D341Med (cell line): ENCODE results near the gene JKAMP.
A peak's percentile ranks its signal among the peaks of the same experiment; 100 is the strongest.

Experiments used
- DNase-seq: peaks from one replicate; pipeline ENCODE4 v3.0.0; 2012; ENCODE audit warnings: low spot score

Gene JKAMP

GRCh38 chr14:59481407-59481806 lies 2.9 kb upstream of the JKAMP start:
- no peak for DNase-seq

- DNase-seq: no peak
These were observed 2.3 kb upstream of the JKAMP start for GRCh38 chr14:59481871-59482540.

GRCh38 chr14:59482541-59483331 lies 1.6 kb upstream of the JKAMP start:
- no peak for DNase-seq

- no peak for DNase-seq
These were observed 954 bp upstream of the JKAMP start for GRCh38 chr14:59483363-59483762.

GRCh38 chr14:59484639-59485175 lies 390 bp downstream of the JKAMP start:
- no peak for DNase-seq

- no peak for DNase-seq
These were observed 6.4 kb downstream of the JKAMP start for GRCh38 chr14:59490756-59491155.

GRCh38 chr14:59492384-59492783 lies 8.1 kb downstream of the JKAMP start:
- no peak for DNase-seq

GRCh38 chr14:59500732-59501131 lies 16.4 kb downstream of the JKAMP start:
- DNase-seq: no peak

GRCh38 chr14:59503256-59503655 lies 18.9 kb downstream of the JKAMP start:
- DNase-seq: no peak

- DNase-seq: peak; percentile 77
These were observed 22.9 kb downstream of the JKAMP start for GRCh38 chr14:59507063-59507751.

- no peak for DNase-seq
These were observed 23.4 kb downstream of the JKAMP start for GRCh38 chr14:59507752-59508103.

GRCh38 chr14:59509101-59509500 lies 24.8 kb downstream of the JKAMP start:
- no peak for DNase-seq

GRCh38 chr14:59510001-59510400 lies 25.7 kb downstream of the JKAMP start:
- no peak for DNase-seq

GRCh38 chr14:59510966-59511365 lies 26.6 kb downstream of the JKAMP start:
- no peak for DNase-seq

GRCh38 chr14:59511916-59512575 lies 27.7 kb downstream of the JKAMP start:
- peak; percentile 66 for DNase-seq

GRCh38 chr14:59520224-59520623 lies 35.9 kb downstream of the JKAMP start:
- DNase-seq: no peak

GRCh38 chr14:59529189-59529588 lies 44.9 kb downstream of the JKAMP start:
- DNase-seq: no peak

- DNase-seq: no peak
These were observed 46.0 kb downstream of the JKAMP start for GRCh38 chr14:59530349-59530748.

GRCh38 chr14:59532419-59532818 lies 48.1 kb downstream of the JKAMP start:
- no peak for DNase-seq

GRCh38 chr14:59534361-59534987 lies 50.2 kb downstream of the JKAMP start:
- DNase-seq: no peak

- DNase-seq: no peak
These were observed 53.2 kb downstream of the JKAMP start for GRCh38 chr14:59537476-59537875.

GRCh38 chr14:59538936-59539335 lies 54.6 kb downstream of the JKAMP start:
- no peak for DNase-seq
